Urothelium cell line (cell line): Measurements from ENCODE around the gene CHST8.
A peak's percentile ranks its signal among the peaks of the same experiment; 100 is the strongest.

Source experiments
- DNase-seq: peaks from one replicate; pipeline ENCODE4 v3.0.0; 2011; ENCODE audit warnings: low spot score, mixed read lengths
- FAIRE-seq: peaks from 2 replicates; lab custom pipeline; 2011; peaks lifted over from hg19 to GRCh38; lab: Jason Lieb, UNC

The CHST8 gene

GRCh38 chr19:33671211-33671610, 49.5 kb downstream of the CHST8 start:
- no peak for FAIRE-seq

GRCh38 chr19:33673258-33673875, 51.6 kb downstream of the CHST8 start:
- DNase-seq: no peak
- FAIRE-seq: no peak

More at GRCh38 chr19:33671211-33671610, 49.5 kb downstream of the CHST8 start:
- DNase-seq: no peak

- no peak for FAIRE-seq
- DNase-seq: no peak
Measured at GRCh38 chr19:33673996-33674625, 52.4 kb downstream of the CHST8 start.

- no peak for FAIRE-seq
- DNase-seq: no peak
Measured at GRCh38 chr19:33674626-33675367, 53.0 kb downstream of the CHST8 start.

GRCh38 chr19:33675501-33676124, 53.9 kb downstream of the CHST8 start:
- DNase-seq: no peak
- FAIRE-seq: no peak

GRCh38 chr19:33676999-33677665, 55.4 kb downstream of the CHST8 start:
- DNase-seq (no peak), FAIRE-seq (no peak)

GRCh38 chr19:33677745-33678426, 56.1 kb downstream of the CHST8 start:
- FAIRE-seq (no peak), DNase-seq (no peak)

- no peak for DNase-seq
- FAIRE-seq: no peak
Measured at GRCh38 chr19:33678796-33679585, 57.2 kb downstream of the CHST8 start.

- FAIRE-seq: no peak
- DNase-seq: no peak
Measured at GRCh38 chr19:33679696-33680095, 57.9 kb downstream of the CHST8 start.

GRCh38 chr19:33681081-33681680, 59.4 kb downstream of the CHST8 start:
- FAIRE-seq (no peak), DNase-seq (no peak)

GRCh38 chr19:33683881-33684537, 62.3 kb downstream of the CHST8 start:
- FAIRE-seq: no peak
- DNase-seq: peak; percentile 88

GRCh38 chr19:33684538-33685232, 62.9 kb downstream of the CHST8 start:
- no peak for FAIRE-seq
- DNase-seq: no peak

- FAIRE-seq: no peak
- no peak for DNase-seq
Measured at GRCh38 chr19:33685541-33685940, 63.8 kb downstream of the CHST8 start.

GRCh38 chr19:33686262-33686661, 64.5 kb downstream of the CHST8 start:
- FAIRE-seq (no peak), DNase-seq (no peak)

GRCh38 chr19:33686687-33687480, 65.1 kb downstream of the CHST8 start:
- no peak for FAIRE-seq
- no peak for DNase-seq

- FAIRE-seq (no peak), DNase-seq (no peak)
Measured at GRCh38 chr19:33687481-33688170, 65.9 kb downstream of the CHST8 start.
